Activated B cell treated with CpG ODN at 0.5 μM for 24 hours (primary cell): ENCODE data around the gene CYP4F12. TPM values are rescaled to one million over a fixed set of nuclear protein-coding genes. Genes with fewer than 3 reads are reported as not detected.

Experiments used
- ATAC-seq: fragments of 200-7000 bp; cut with Tn5 transposase; one replicate; pipeline ENCODE4 v1.10.0; 2021; ENCODE audit warnings: low read depth, mild to moderate bottlenecking, moderate library complexity
- CTCF ChIA-PET: fragments of 350-600 bp; sonication (Branson Sonifier 250); formaldehyde crosslinking; loops from one replicate; lab custom pipeline; 2021; ENCODE audit warnings: antibody characterized with exemption; lab: Charles Lee
- POLR2A ChIA-PET: fragments of 350-600 bp; sonication (Branson Sonifier 250); formaldehyde crosslinking; loops from one replicate; lab custom pipeline; 2021; ENCODE audit warnings: antibody characterized with exemption; lab: Charles Lee
- DNase-seq: peaks from one replicate; pipeline ENCODE4 v3.0.0; 2022
- H3K27ac Mint-ChIP-seq: one replicate; pipeline ENCODE4 v1.8.0; 2020; ENCODE audit warnings: mixed read lengths
- H3K27me3 Mint-ChIP-seq: one replicate; pipeline ENCODE4 v1.8.0; 2021; ENCODE audit warnings: mixed read lengths
- H3K36me3 Mint-ChIP-seq: one replicate; pipeline ENCODE4 v1.8.0; 2021; ENCODE audit warnings: low read depth, mixed read lengths
- H3K4me1 Mint-ChIP-seq: one replicate; pipeline ENCODE4 v1.8.0; 2021; ENCODE audit warnings: mixed read lengths
- H3K4me3 Mint-ChIP-seq: one replicate; pipeline ENCODE4 v1.8.0; 2020; ENCODE audit warnings: mild to moderate bottlenecking, mixed read lengths
- H3K9me3 Mint-ChIP-seq: one replicate; pipeline ENCODE4 v1.8.0; 2020; ENCODE audit warnings: mixed read lengths
- CTCF ChIP-seq: fragments of 200-600 bp; IDR thresholded peaks from one replicate; pipeline ENCODE4 v1.8.0; 2022; ENCODE audit warnings: antibody characterized with exemption, mild to moderate bottlenecking
- intact Hi-C: fragments of 100-400 bp; cut with micrococcal nuclease; formaldehyde crosslinking; loops from one replicate; pipeline ENCODE4 v1.15.1; 2024
- total RNA-seq: library from RNA; stranded (reverse); gene quantifications from 2 replicates; pipeline ENCODE4 v1.2.3, GENCODE V29; 2022

CYP4F12 gene
- total RNA-seq, 1 donor from 2014 or later, result not detected

GRCh38 chr19:15715642-15716041 lies 42.8 kb downstream of the CYP4F12 start:
- peaks cover 22% of the 10 kb centered on the region for H3K27me3 Mint-ChIP-seq

GRCh38 chr19:15717809-15718208 lies 44.9 kb downstream of the CYP4F12 start:
- DNase-seq, result no peak
- no peaks in the 10 kb centered on the region for H3K36me3 Mint-ChIP-seq
- H3K9me3 Mint-ChIP-seq, result peaks cover 1% of the 10 kb centered on the region
- H3K4me1 Mint-ChIP-seq, result no peaks in the 10 kb centered on the region
- ChIA-PET CTCF (no interaction called here), POLR2A (no interaction called here)
- intact Hi-C loops, result no loop called here
- no peak overlapping the region for H3K4me3 Mint-ChIP-seq
- no peak overlapping the region for H3K27ac Mint-ChIP-seq
- H3K27me3 Mint-ChIP-seq, result peaks cover 31% of the 10 kb centered on the region
- no peak for ATAC-seq
- no peak for TF ChIP-seq CTCF

More at GRCh38 chr19:15715642-15716041, 42.8 kb downstream of the CYP4F12 start:
- intact Hi-C loops, result no loop called here
- Mint-ChIP-seq H3K9me3 (no peaks in the 10 kb centered on the region), H3K4me1 (no peaks in the 10 kb centered on the region), H3K36me3 (no peaks in the 10 kb centered on the region), H3K27ac (no peak overlapping the region), H3K4me3 (no peak overlapping the region)
- CTCF ChIA-PET, result no interaction called here
- POLR2A ChIA-PET, result no interaction called here
- DNase-seq, result no peak
- TF ChIP-seq CTCF, result no peak
- ATAC-seq, result no peak

- peaks cover 1% of the 10 kb centered on the region for H3K9me3 Mint-ChIP-seq
- H3K36me3 Mint-ChIP-seq, result no peaks in the 10 kb centered on the region
- intact Hi-C loops, result no loop called here
- DNase-seq, result no peak
- H3K27me3 Mint-ChIP-seq, result peaks cover 33% of the 10 kb centered on the region
- H3K4me1 Mint-ChIP-seq, result no peaks in the 10 kb centered on the region
- ATAC-seq, result no peak
- no peak overlapping the region for H3K4me3 Mint-ChIP-seq
- TF ChIP-seq CTCF, result no peak
- ChIA-PET CTCF (no interaction called here), POLR2A (no interaction called here)
- H3K27ac Mint-ChIP-seq, result no peak overlapping the region
These were observed 48.4 kb downstream of the CYP4F12 start for GRCh38 chr19:15721268-15721667.

- no peak for TF ChIP-seq CTCF
- Mint-ChIP-seq H3K36me3 (no peaks in the 10 kb centered on the region), H3K27ac (no peak overlapping the region), H3K4me3 (no peak overlapping the region), H3K9me3 (peaks cover 1% of the 10 kb centered on the region), H3K27me3 (peaks cover 34% of the 10 kb centered on the region), H3K4me1 (no peaks in the 10 kb centered on the region)
- no peak for DNase-seq
- ATAC-seq, result no peak
- intact Hi-C loops, result no loop called here
- ChIA-PET POLR2A (no interaction called here), CTCF (no interaction called here)
These were observed 50.1 kb downstream of the CYP4F12 start for GRCh38 chr19:15722956-15723355.

- Mint-ChIP-seq H3K4me1 (no peaks in the 10 kb centered on the region), H3K27ac (no peak within 1 kb of the TSS), H3K27me3 (peaks cover 31% of the 10 kb centered on the region), H3K36me3 (no peaks in the 10 kb centered on the region), H3K9me3 (no peaks in the 10 kb centered on the region), H3K4me3 (no peak within 1 kb of the TSS)
- DNase-seq (no peak), ATAC-seq (no peak)
- ChIA-PET POLR2A (no interaction called here), CTCF (no interaction called here)
- no peak for TF ChIP-seq CTCF
- intact Hi-C loops, result no loop called here
These were observed 54.8 kb downstream of the CYP4F12 start, which contains the start of gene OR10H2 for GRCh38 chr19:15727724-15728123. OR10H2 (plus strand) TSS chr19:15728024; CDS start chr19:15728044, 20 bp downstream.
